ENCODE data around the gene OR13A1. TPM values are rescaled to one million over a fixed set of nuclear protein-coding genes. Genes with fewer than 3 reads are reported as not detected.

Gene OR13A1, protein sequence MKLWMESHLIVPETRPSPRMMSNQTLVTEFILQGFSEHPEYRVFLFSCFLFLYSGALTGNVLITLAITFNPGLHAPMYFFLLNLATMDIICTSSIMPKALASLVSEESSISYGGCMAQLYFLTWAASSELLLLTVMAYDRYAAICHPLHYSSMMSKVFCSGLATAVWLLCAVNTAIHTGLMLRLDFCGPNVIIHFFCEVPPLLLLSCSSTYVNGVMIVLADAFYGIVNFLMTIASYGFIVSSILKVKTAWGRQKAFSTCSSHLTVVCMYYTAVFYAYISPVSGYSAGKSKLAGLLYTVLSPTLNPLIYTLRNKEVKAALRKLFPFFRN
- total RNA-seq: not detected in 2 replicates

DNA sequence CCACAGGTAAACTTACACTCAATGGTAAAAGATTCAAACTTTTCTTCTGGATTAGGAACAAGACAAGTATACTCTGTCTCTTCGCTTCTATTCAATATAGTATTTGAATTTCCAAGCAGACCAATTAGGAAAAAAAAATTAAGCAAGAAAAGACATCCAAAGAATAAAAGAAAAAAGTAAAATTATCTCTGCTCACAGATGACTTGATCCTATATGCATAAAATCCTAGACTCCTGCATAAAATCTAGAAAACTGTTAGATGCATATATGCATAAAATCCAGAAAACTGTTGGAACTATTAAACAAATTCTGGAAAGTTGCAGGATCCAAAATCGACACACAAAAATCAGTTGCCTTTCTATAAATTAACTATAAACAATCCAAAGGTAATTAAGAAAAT is at the start of gene OR13A1:
Gene OR13A1 (minus strand): TSS at position 101 of the 400 bp plus-strand sequence. CDS start 11,186 bp downstream, outside the sequence.

Other genes with a start within 250 kb of the OR13A1 start
- not detected in 2 replicates for gene ALOX5, start 58.6 kb upstream of the OR13A1 start, total RNA-seq

Measured in vein endothelial cell (primary cell).